ENCODE results near the gene MMP28.

MMP28 gene

GRCh38 chr17:35808240-35808961, 13.0 kb upstream of the MMP28 start:
- peaks cover 3 to 17% of the 10 kb centered on the region in 2 donors for H3K4me1 ChIP-seq (ENCODE audit: control insufficient read depth in 2 of 2, insufficient read depth in 1 of 2, low read depth in 1 of 2, low read length in 2 of 2)
- H3K79me1 ChIP-seq (ENCODE audit: low read depth, low read length) = no peaks in the 10 kb centered on the region
- no peak overlapping the region for H3K9ac ChIP-seq (ENCODE audit: low read depth, low read length, poor library complexity)
- WGBS, 2 donors (ENCODE audit: extremely low coverage in 2 of 2, insufficient read length in 2 of 2, insufficient replicate concordance in 1 of 2) = no CpG with 5 or more reads among the region's 19 CpGs
- peaks cover 0 to 33% of the 10 kb centered on the region in 2 donors for H3K36me3 ChIP-seq (replicated peaks in 1 of 2; ENCODE audit: control insufficient read depth in 2 of 2, insufficient read depth in 2 of 2, low read length in 2 of 2)
- H3K4me3 ChIP-seq (ENCODE audit: low read length in 2 of 2) = peak overlapping the region in 1 of 2 donors; percentile 93
- H3K27ac ChIP-seq (replicated peaks; ENCODE audit: low read length) = no peak overlapping the region
- H2AFZ ChIP-seq (ENCODE audit: low read length) = peak overlapping the region; percentile 83
- peak overlapping the region; percentile 54 for H3K4me2 ChIP-seq (ENCODE audit: insufficient read depth, low read length, poor library complexity, severe bottlenecking)
- H3K9me3 ChIP-seq (replicated peaks in 1 of 2; ENCODE audit: control insufficient read depth in 2 of 2, insufficient read depth in 1 of 2, low read depth in 1 of 2, low read length in 2 of 2) = no peaks in the 10 kb centered on the region
- no peak overlapping the region for H3K18ac ChIP-seq (ENCODE audit: low read length)
- no peak overlapping the region for H2BK15ac ChIP-seq (ENCODE audit: low read length)
- no peak overlapping the region for H2BK120ac ChIP-seq (ENCODE audit: low read depth, low read length)
- no peak overlapping the region for H3K4ac ChIP-seq (ENCODE audit: low read length)
- H3K14ac ChIP-seq (ENCODE audit: low read length) = no peak overlapping the region
- H3K23ac ChIP-seq (ENCODE audit: low read depth, low read length, poor library complexity) = no peak overlapping the region
- no peak overlapping the region for H4K8ac ChIP-seq (ENCODE audit: low read depth, low read length)
- no peak overlapping the region for H2BK5ac ChIP-seq (ENCODE audit: low read length)
- H2AK5ac ChIP-seq (ENCODE audit: low read depth, low read length) = no peak overlapping the region
- DNase-seq (ENCODE audit: low spot score) = no peak
- H3K27me3 ChIP-seq (ENCODE audit: control insufficient read depth in 3 of 3, insufficient read depth in 3 of 3, low read depth in 1 of 3, low read length in 3 of 3) = no peaks in the 10 kb centered on the region
- H4K91ac ChIP-seq (ENCODE audit: low read depth, low read length, poor library complexity) = no peak overlapping the region
- no peak overlapping the region for H2BK12ac ChIP-seq (ENCODE audit: low read length)

- Histone ChIP-seq H3K9me3 (replicated peaks in 1 of 2; ENCODE audit: control insufficient read depth in 2 of 2, insufficient read depth in 1 of 2, low read depth in 1 of 2, low read length in 2 of 2) (no peaks in the 10 kb centered on the region), H2BK5ac (ENCODE audit: low read length) (no peak overlapping the region), H3K27ac (replicated peaks; ENCODE audit: low read length) (no peak overlapping the region), H4K91ac (ENCODE audit: low read depth, low read length, poor library complexity) (no peak overlapping the region), H2BK15ac (ENCODE audit: low read length) (no peak overlapping the region), H2AK5ac (ENCODE audit: low read depth, low read length) (no peak overlapping the region), H3K4me1 (ENCODE audit: control insufficient read depth in 2 of 2, insufficient read depth in 1 of 2, low read depth in 1 of 2, low read length in 2 of 2) (peaks cover 3 to 17% of the 10 kb centered on the region in 2 donors), H3K18ac (ENCODE audit: low read length) (no peak overlapping the region), H2BK12ac (ENCODE audit: low read length) (no peak overlapping the region), H4K8ac (ENCODE audit: low read depth, low read length) (no peak overlapping the region), H2BK120ac (ENCODE audit: low read depth, low read length) (no peak overlapping the region), H3K9ac (ENCODE audit: low read depth, low read length, poor library complexity) (no peak overlapping the region), H3K79me1 (ENCODE audit: low read depth, low read length) (no peaks in the 10 kb centered on the region), H2AFZ (ENCODE audit: low read length) (no peak overlapping the region), H3K23ac (ENCODE audit: low read depth, low read length, poor library complexity) (no peak overlapping the region), H3K14ac (ENCODE audit: low read length) (no peak overlapping the region), H3K36me3 (replicated peaks in 1 of 2; ENCODE audit: control insufficient read depth in 2 of 2, insufficient read depth in 2 of 2, low read length in 2 of 2) (peaks cover 0 to 25% of the 10 kb centered on the region in 2 donors), H3K4me3 (ENCODE audit: low read length in 2 of 2) (no peak overlapping the region), H3K27me3 (ENCODE audit: control insufficient read depth in 3 of 3, insufficient read depth in 3 of 3, low read depth in 1 of 3, low read length in 3 of 3) (no peaks in the 10 kb centered on the region), H3K4ac (ENCODE audit: low read length) (no peak overlapping the region), H3K4me2 (ENCODE audit: insufficient read depth, low read length, poor library complexity, severe bottlenecking) (no peak overlapping the region)
- DNase-seq (ENCODE audit: low spot score) = no peak
- WGBS, 2 donors (ENCODE audit: extremely low coverage in 2 of 2, insufficient read length in 2 of 2, insufficient replicate concordance in 1 of 2) = no CpG with 5 or more reads among the region's 7 CpGs
These were observed 12.1 kb upstream of the MMP28 start for GRCh38 chr17:35807371-35808144.

GRCh38 chr17:35804658-35805192, 9.3 kb upstream of the MMP28 start:
- no peaks in the 10 kb centered on the region for H3K36me3 ChIP-seq (replicated peaks in 1 of 2; ENCODE audit: control insufficient read depth in 2 of 2, insufficient read depth in 2 of 2, low read length in 2 of 2)
- no peak overlapping the region for H2BK5ac ChIP-seq (ENCODE audit: low read length)
- no peaks in the 10 kb centered on the region for H3K79me1 ChIP-seq (ENCODE audit: low read depth, low read length)
- H4K91ac ChIP-seq (ENCODE audit: low read depth, low read length, poor library complexity) = no peak overlapping the region
- H3K4ac ChIP-seq (ENCODE audit: low read length) = no peak overlapping the region
- no peak overlapping the region for H3K27ac ChIP-seq (replicated peaks; ENCODE audit: low read length)
- peaks cover 0 to 13% (median 0%) of the 10 kb centered on the region in 3 experiments for H3K27me3 ChIP-seq (ENCODE audit: control insufficient read depth in 3 of 3, insufficient read depth in 3 of 3, low read depth in 1 of 3, low read length in 3 of 3)
- peak; percentile 48 for DNase-seq (ENCODE audit: low spot score)
- H2BK15ac ChIP-seq (ENCODE audit: low read length) = no peak overlapping the region
- H2AFZ ChIP-seq (ENCODE audit: low read length) = peak overlapping the region; percentile 46
- H3K14ac ChIP-seq (ENCODE audit: low read length) = no peak overlapping the region
- no peak overlapping the region for H4K8ac ChIP-seq (ENCODE audit: low read depth, low read length)
- peaks cover 3 to 10% of the 10 kb centered on the region in 2 donors for H3K4me1 ChIP-seq (ENCODE audit: control insufficient read depth in 2 of 2, insufficient read depth in 1 of 2, low read depth in 1 of 2, low read length in 2 of 2)
- no peak overlapping the region for H2BK120ac ChIP-seq (ENCODE audit: low read depth, low read length)
- H3K18ac ChIP-seq (ENCODE audit: low read length) = no peak overlapping the region
- H3K4me3 ChIP-seq (ENCODE audit: low read length in 2 of 2) = no peak overlapping the region
- no peak overlapping the region for H2BK12ac ChIP-seq (ENCODE audit: low read length)
- no CpG with 5 or more reads among the region's 1 CpG for WGBS, 2 donors (ENCODE audit: extremely low coverage in 2 of 2, insufficient read length in 2 of 2, insufficient replicate concordance in 1 of 2)
- H3K23ac ChIP-seq (ENCODE audit: low read depth, low read length, poor library complexity) = no peak overlapping the region
- no peak overlapping the region for H3K9ac ChIP-seq (ENCODE audit: low read depth, low read length, poor library complexity)
- H3K9me3 ChIP-seq (replicated peaks in 1 of 2; ENCODE audit: control insufficient read depth in 2 of 2, insufficient read depth in 1 of 2, low read depth in 1 of 2, low read length in 2 of 2) = no peaks in the 10 kb centered on the region
- no peak overlapping the region for H3K4me2 ChIP-seq (ENCODE audit: insufficient read depth, low read length, poor library complexity, severe bottlenecking)
- H2AK5ac ChIP-seq (ENCODE audit: low read depth, low read length) = no peak overlapping the region

All from neuronal stem cell (in vitro differentiated cells).